Fibroblast of the aortic adventitia (primary cell): ENCODE measurements around the gene COP1. TPM values are rescaled to one million over a fixed set of nuclear protein-coding genes. Genes with fewer than 3 reads are reported as not detected.
A peak's percentile ranks its signal among the peaks of the same experiment; 100 is the strongest.

Source experiments
- DNase-seq: peaks from one replicate; pipeline ENCODE4 v3.0.0-alpha.2; 2010; ENCODE audit warnings: low read depth
- H3K4me3 ChIP-seq: 2 replicates; pipeline ENCODE4 v1.5.1; 2011; ENCODE audit warnings: low read depth, mild to moderate bottlenecking, control low read depth, low read length, moderate library complexity
- CTCF ChIP-seq: IDR thresholded peaks from 2 replicates; pipeline ENCODE4 v1.5.1; 2011; ENCODE audit warnings: mild to moderate bottlenecking, low read length, control low read depth, inconsistent platforms; ENCODE audit not compliant: insufficient read depth
- total RNA-seq: library from RNA; depleted of rRNA; stranded (reverse); fragments of >200 nt; gene quantifications from 2 replicates; pipeline ENCODE4 v1.2.3, GENCODE V29; 2012; ENCODE audit warnings: low replicate concordance

COP1 gene
- total RNA-seq, 1 donor = 56.6 TPM

DNA sequence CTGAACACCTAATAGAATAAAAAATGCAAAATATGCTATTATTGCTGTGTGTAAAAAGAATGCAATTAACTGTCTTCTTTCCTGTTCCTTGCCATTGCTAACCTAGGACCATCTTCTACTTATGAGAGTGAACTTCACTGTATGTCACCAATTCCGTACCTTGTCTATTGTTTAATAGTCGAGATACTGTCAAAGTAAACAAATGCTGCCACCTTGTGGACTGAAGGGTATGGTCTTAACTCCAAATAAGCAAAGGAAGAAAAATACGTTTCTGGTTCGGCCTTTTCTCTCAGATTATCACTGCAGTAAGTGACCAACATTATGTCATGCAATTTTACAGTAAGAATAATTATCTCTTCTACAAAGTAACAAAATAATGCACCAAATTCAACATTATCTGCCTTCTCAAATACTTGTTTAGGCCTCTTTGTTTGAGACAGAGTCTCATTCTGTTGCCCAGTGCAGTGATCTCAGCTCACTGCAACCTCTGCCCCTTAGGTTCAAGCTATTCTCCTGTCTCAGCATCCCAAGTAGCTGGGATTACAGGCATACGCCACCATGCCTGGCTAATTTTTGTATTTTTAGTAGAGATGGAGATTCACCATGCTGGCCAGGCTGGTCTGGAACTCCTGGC, 133.4 kb downstream of the COP1 start:
- peak; percentile 83 for DNase-seq
- H3K4me3 ChIP-seq = no peak overlapping the region
- TF ChIP-seq CTCF = peak; percentile 62

DNA sequence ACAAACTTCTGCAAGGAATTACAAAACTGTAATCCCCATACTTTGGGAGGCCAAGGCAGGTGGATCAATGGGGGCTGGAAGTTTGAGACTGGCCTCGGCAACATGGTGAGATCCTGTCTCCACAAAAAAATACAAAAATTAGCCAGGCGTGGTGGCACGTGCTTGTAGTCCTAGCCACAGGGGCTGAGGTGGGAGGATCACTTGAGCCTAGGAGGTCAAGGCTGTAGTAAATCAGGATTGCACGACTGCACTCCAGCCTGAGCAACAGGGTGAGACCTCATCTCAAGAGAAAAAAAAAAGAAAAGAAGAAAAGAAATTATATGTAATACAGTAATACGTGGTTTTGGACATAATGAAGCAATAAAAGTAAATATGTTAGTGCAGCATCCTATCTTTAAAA, 138.2 kb downstream of the COP1 start:
- H3K4me3 ChIP-seq = no peak overlapping the region
- DNase-seq = no peak
- no peak for TF ChIP-seq CTCF

DNA sequence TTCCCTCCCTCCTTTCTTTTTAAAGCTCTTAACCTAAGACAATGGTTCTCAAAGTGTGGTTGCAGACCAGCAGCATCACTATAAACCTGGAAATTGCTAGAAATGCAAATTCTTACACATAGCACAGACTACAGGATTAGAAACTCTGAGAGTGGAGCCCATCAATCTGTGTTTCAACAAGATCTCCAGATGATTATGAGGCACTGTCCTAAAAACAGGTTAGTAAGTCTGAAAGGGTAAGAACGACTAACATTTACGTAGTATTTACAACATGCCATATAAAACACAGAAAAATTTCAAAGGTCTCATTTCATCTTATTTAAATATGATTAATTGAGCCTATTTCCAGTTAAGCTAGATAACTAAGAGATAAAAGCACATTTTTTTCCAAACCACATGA, 138.8 kb downstream of the COP1 start:
- no peak for TF ChIP-seq CTCF
- no peak for DNase-seq
- no peak overlapping the region for H3K4me3 ChIP-seq

DNA sequence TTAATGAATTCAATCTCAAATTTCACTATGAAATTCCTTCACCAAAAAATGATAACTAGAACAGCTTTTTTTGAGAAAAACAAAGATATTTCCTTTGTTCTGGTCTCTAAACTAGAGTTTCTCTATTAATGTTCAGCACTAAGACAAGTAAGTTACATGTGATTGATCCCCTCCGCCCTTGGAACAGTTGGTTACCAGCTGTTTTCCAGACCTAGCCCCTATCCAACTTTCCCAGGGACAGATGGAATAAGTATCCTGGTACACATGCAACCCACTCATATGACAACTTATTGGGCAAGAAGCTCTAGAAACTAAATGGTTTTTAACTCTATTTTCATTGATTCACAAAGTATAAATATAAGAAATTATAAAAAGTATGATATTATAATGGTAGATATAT, 140.4 kb downstream of the COP1 start:
- no peak for DNase-seq
- H3K4me3 ChIP-seq = no peak overlapping the region

GRCh38 chr1:176058686-176059085, 148.4 kb downstream of the COP1 start:
- TF ChIP-seq CTCF = no peak
- no peak overlapping the region for H3K4me3 ChIP-seq
- no peak for DNase-seq

More for the DNA sequence above, 140.4 kb downstream of the COP1 start:
- TF ChIP-seq CTCF = no peak

DNA sequence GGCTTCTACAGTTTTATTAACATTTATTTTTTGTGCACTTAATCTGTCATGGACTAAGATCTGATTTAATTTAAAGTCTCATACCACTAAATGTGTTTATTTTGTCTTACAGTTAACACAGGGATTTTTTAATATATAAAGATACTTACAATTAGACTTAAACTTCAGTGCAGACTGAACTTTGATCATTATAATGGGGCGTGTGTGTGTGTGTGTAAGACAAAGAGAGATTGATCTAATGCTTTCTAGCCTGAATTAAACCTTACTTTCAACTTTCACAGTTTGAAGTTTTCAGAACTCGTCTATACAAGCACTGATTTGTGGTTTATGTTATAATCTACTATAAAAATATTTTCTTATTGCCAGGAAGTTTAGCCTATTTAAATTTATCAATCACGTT, 150.8 kb downstream of the COP1 start:
- no peak for TF ChIP-seq CTCF
- H3K4me3 ChIP-seq = no peak overlapping the region
- DNase-seq = no peak

GRCh38 chr1:176055398-176055797, 151.7 kb downstream of the COP1 start:
- no peak for TF ChIP-seq CTCF
- no peak for DNase-seq

More at GRCh38 chr1:176055398-176055797, 151.7 kb downstream of the COP1 start:
- no peak overlapping the region for H3K4me3 ChIP-seq
